ENCODE results near the gene STX4. TPM values are rescaled to one million over a fixed set of nuclear protein-coding genes. Genes with fewer than 3 reads are reported as not detected.

Gene STX4
- total RNA-seq, 4 donors from 2014 or later: 19.0 to 35.9 (median 25.1) TPM

DNA sequence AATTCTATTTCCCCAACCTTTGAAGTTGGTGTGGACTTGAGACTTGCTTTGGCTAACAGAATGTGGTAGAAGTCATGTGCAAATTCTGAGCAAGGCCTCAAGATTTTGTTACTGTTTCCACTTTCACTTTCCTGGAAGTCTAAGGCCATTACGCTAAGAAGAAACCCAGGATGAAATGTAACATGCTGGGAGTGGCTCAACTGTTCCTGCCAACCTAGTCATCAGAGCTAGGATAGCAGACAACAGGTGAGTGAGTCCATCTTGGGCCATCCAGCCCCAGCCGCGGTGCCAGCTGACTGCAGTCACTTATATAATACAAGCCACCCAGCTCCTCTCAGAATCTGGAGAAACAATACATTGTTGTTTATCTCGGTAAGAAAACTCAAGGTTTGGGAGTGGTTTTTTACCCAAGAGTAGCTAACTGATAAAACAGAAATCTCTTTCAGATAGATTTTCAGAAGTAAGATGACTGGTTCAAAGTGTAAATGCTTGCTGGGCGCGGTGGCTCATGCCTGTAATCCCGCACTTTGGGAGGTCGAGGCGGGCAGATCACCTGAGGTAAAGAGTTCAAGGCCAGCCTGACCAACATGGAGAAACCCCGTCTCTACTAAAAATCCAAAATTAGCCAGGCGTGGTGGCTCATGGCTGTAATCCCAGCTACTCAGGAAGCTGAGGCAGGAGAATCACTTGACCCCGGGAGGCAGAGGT lies 10.7 kb upstream of the STX4 start:
- no peaks in the 10 kb centered on the region for H3K4me1 ChIP-seq
- no peaks in the 10 kb centered on the region for H3K36me3 ChIP-seq
- DNase-seq: no peak
- WGBS, 2 donors: 67 to 78% methylated on average over 7 to 11 of the region's 12 CpGs
- no peaks in the 10 kb centered on the region for H3K27me3 ChIP-seq
- no peak overlapping the region for H3K27ac ChIP-seq
- TF ChIP-seq CTCF (IDR thresholded peaks at IDR 0.05) (no peak), POLR2A (IDR thresholded peaks at IDR 0.05) (no peak)
- intact Hi-C loops (cut with DNase I): no loop called here
- H3K4me3 ChIP-seq: no peak overlapping the region
- no peaks in the 10 kb centered on the region for H3K9me3 ChIP-seq

GRCh38 chr16:31023252-31023602 lies 10.1 kb upstream of the STX4 start:
- no peak for TF ChIP-seq POLR2A (IDR thresholded peaks at IDR 0.05)
- no peak for TF ChIP-seq CTCF (IDR thresholded peaks at IDR 0.05)
- Histone ChIP-seq H3K27ac (no peak overlapping the region), H3K4me1 (no peaks in the 10 kb centered on the region), H3K9me3 (no peaks in the 10 kb centered on the region), H3K36me3 (no peaks in the 10 kb centered on the region), H3K4me3 (no peak overlapping the region), H3K27me3 (no peaks in the 10 kb centered on the region)
- DNase-seq: no peak
- intact Hi-C loops (cut with DNase I): no loop called here
- WGBS, 2 donors: 95 to 100% methylated on average over 3 to 4 of the region's 4 CpGs

DNA sequence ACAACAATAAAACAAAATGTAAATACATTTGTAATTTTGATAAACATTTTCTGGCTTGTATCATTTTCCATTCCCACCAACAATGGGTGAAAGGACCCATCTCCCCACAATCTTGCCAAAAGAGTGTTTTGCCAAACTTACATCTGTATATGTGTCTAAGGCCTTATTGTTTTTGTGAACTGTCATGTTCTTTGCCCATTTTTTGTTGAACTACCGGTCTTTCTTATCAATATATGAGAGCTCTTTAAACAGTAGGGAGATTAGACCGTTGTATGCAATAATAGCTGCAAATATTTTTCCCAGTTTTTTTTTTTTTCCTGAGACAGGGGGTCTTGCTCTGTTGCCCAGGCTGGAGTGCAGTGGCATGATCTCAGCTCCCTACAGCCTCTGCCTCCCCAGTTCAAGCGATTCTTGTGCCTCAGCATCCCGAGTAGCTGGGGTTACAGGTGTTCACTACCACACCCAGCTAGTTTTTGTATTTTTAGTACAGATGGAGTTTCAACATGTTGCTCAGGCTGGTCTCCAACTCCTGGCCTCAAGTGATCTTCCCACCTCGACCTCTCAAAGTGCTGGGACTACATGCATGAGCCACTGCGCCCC lies 9.6 kb upstream of the STX4 start:
- no peak for DNase-seq
- Histone ChIP-seq H3K4me1 (no peaks in the 10 kb centered on the region), H3K27me3 (no peaks in the 10 kb centered on the region), H3K27ac (no peak overlapping the region), H3K4me3 (no peak overlapping the region), H3K36me3 (no peaks in the 10 kb centered on the region), H3K9me3 (no peaks in the 10 kb centered on the region)
- no peak for TF ChIP-seq CTCF (IDR thresholded peaks at IDR 0.05)
- TF ChIP-seq POLR2A (IDR thresholded peaks at IDR 0.05): no peak
- 57 to 65% methylated on average over 6 of the region's 6 CpGs for WGBS, 2 donors
- intact Hi-C loops (cut with DNase I): no loop called here

DNA sequence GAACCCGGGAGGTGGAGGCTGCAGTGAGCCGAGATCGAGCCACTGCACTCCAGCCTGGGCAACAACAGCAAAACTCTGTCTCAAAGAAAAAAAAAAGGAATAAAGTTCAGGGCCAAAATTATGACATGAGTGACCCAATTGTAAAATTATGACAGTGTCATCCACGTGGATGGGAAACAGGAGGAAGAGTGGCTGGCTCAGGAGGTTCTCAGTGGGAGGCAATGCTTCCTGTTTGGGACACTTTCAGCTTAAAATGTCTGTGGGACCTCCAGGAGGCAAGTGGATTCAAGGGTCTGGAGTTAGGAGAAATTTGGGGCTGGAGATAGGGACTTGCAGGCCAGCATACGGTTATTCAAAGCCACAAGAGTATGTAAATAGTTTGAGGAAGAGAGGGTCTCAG lies 8.0 kb upstream of the STX4 start:
- no peaks in the 10 kb centered on the region for H3K36me3 ChIP-seq
- no peaks in the 10 kb centered on the region for H3K9me3 ChIP-seq
- no peak for DNase-seq
- intact Hi-C loops (cut with DNase I): no loop called here
- no peak overlapping the region for H3K4me3 ChIP-seq
- TF ChIP-seq CTCF (IDR thresholded peaks at IDR 0.05) (no peak), POLR2A (IDR thresholded peaks at IDR 0.05) (no peak)
- H3K4me1 ChIP-seq: no peaks in the 10 kb centered on the region
- 75 to 81% methylated on average over 5 of the region's 5 CpGs for WGBS, 2 donors
- no peaks in the 10 kb centered on the region for H3K27me3 ChIP-seq
- no peak overlapping the region for H3K27ac ChIP-seq

DNA sequence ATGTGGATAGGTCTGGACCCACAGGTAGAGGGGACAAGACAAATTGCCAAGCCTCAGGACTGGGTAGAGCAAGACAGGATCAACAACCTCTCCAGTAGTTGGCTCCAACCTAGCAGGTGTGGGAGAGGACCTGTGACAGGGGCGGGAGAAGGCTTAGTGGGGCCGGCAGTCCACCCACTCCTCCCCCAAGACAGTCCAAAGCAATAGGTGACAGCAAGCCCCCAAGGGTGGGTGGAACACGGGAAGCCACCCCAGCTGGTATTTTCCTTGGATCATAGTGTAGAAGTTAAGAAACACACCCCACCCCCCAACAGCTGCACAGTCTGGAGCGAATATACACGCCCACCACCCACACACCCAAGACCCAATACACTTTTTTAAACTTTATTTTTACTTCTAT lies 4.1 kb upstream of the STX4 start:
- 69 to 70% methylated on average over 5 of the region's 5 CpGs for WGBS, 2 donors
- no peak for DNase-seq
- no peaks in the 10 kb centered on the region for H3K9me3 ChIP-seq
- no peak for TF ChIP-seq CTCF (IDR thresholded peaks at IDR 0.05)
- TF ChIP-seq POLR2A (IDR thresholded peaks at IDR 0.05): no peak
- H3K4me3 ChIP-seq: no peak overlapping the region
- H3K27ac ChIP-seq: no peak overlapping the region
- intact Hi-C loops (cut with DNase I): no loop called here
- no peaks in the 10 kb centered on the region for H3K36me3 ChIP-seq
- peaks cover 6 to 16% (median 10%) of the 10 kb centered on the region in 3 donors for H3K4me1 ChIP-seq
- no peaks in the 10 kb centered on the region for H3K27me3 ChIP-seq

Data from esophagus squamous epithelium (tissue), 5 donors.